GM18873 (cell line): ENCODE data around the gene KRIT1.
A peak's percentile ranks its signal among the peaks of the same experiment; 100 is the strongest.
"Not testable (repeated sequence)": the region's sequence is repeated elsewhere in the genome, so short reads cannot be mapped to it uniquely, and the experiment has no call there.

Source experiments
- ATAC-seq: cut with Tn5 transposase; IDR thresholded peaks from one replicate; pipeline ENCODE4 v1.9.1; 2021; ENCODE audit warnings: mild to moderate bottlenecking, moderate library complexity, moderate number of reproducible peaks; ENCODE audit not compliant: unreplicated experiment, low FRiP score

KRIT1 gene

GRCh38 chr7:92245487-92246359 lies at the start of gene KRIT1, which contains the start of gene ANKIB1:
Gene KRIT1 (minus strand): TSS chr7:92245914. CDS start chr7:92242135, 3,779 bp downstream.
Gene ANKIB1 (plus strand): TSS chr7:92245974. CDS start chr7:92294979, 49,005 bp downstream.
- peak; percentile 75 for ATAC-seq

- no peak for ATAC-seq
Observed at GRCh38 chr7:92295391-92295790, 49.7 kb upstream of the KRIT1 start.

GRCh38 chr7:92293896-92294590 lies 48.3 kb upstream of the KRIT1 start:
- no peak for ATAC-seq

DNA sequence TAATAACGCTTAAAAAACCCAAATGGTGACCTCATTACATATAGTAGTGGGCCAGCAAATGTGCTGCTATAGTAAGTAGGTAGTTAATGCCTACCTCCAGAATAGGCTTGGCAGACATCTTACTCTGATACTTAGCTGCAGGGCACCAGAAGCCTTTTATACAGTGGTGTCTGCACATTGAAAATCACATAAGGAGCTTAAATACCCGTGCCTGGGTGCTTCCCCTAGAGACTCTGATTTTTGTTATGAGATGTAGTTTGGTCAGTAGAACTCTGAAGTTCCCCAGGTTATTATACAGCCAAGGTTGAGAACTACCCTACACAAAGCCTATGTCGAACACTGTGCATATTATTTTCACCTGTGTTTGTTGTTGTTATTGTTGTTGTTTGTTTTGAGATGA lies 47.3 kb upstream of the KRIT1 start:
- ATAC-seq = no peak

DNA sequence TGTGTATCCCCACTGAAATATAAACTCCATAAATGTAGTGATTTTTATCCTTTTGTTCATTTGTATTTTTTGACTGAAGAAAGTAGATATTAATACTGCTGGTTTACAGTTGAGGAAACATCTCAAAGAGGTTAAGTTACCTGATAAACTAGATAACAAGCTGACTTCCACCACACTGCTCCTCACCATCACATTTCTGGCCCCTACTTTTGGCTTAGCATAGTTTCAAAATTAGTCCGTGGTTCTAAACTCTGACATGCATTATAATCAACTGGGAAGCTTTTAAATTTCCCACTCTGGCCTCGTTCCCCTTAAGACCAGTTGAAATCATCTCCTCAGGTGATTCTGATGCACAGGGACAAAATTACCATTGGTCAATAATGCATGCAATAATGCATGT lies 43.6 kb upstream of the KRIT1 start:
- no peak for ATAC-seq

GRCh38 chr7:92282930-92283329 lies 37.2 kb upstream of the KRIT1 start:
- no peak for ATAC-seq

DNA sequence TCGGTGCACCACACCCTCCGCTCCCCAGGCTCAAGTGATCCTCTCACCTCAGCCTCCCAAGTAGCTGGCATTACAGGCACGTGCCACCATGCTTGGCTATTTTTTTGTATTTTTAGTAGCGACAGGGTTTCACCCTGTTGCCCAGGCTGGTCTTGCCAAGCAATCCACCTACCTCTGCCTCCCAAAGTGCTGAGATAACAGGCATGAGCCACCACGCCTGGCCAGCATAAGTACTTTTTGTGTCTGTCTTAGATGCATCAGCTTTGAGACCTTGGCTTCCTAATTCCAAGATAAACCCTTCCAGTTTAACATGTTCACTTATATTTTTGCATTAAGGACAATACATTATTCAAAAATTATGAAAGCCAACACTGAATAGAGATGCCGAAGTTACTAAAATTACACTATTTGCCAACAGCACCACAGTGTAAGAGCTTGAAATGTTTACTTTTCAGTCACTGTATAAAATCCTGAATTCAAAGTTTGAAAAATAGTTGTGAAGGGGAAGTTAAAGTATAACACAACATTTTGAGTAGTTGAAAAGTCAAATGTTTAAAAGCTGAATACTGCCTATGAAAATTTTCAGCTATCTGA lies 36.6 kb upstream of the KRIT1 start:
- ATAC-seq = no peak

DNA sequence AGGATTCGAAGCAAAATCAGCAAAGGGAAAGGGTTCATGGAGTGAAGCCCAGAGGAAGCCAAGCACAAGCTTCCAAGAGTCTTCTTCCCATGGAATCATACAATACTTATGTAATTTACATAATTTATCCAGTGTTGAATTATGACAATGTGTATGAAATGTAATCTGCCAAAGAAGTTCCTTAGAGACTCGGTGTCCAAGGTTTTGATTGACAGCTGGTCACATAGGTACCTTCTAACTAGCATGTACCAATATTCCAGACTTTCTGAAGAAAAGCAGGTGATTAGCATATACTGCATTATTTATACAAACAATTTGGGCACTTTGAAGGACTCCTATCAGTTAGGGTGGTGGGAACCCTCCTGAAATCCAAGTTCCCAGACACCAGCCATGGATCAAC lies 35.3 kb upstream of the KRIT1 start:
- no peak for ATAC-seq

DNA sequence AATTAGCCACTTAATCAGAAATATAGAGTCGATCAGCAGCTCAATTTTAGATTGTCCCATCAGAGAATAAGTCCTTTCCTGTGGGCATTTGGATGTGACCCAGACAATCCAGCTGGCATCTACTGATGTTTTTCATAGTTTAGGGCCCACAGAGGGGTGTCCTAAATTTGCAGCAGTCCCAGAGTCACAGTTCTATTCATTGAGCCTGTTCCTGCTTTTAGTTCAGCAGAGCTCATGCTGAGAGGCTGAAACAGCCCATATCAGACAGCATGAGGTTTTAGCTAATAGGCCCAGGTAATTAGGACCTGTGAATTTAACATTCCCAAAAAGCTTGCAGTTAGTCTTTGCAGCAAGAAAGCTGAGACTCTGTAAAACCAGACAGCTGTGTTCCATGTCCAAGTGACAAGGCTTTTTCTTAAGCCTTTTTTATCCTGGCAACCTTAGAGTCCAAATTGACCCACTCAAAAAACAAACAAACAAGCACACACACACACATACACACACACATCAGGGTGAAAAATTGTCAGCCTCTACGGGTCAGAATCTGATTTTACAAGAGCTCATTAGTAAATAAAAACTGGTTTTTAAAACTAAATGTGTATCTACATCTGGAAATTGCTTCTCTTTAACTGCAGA lies 33.8 kb upstream of the KRIT1 start:
- ATAC-seq = no peak

GRCh38 chr7:92276460-92276864 lies 30.7 kb upstream of the KRIT1 start:
- peak; percentile 73 for ATAC-seq

- no peak for ATAC-seq
Observed at GRCh38 chr7:92275327-92275726, 29.6 kb upstream of the KRIT1 start.

DNA sequence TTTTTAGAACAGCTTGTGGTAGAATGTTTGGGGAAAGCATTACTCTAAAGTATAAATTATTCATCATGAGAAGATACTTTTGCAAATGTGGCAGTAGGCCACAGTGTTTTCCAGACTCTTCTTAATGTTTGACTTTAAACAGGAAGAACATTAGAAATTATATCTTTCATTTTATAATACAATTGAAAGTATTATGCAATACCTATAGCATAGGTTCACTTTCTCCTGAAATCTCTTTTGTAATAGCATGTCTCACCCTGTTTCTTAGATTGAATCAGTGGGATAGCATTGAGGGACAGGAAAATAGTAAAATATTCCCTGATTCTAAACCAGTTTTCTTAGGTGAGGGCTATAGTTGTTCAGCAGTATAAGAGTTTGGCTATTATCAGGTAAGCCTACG lies 23.2 kb upstream of the KRIT1 start:
- no peak for ATAC-seq

- ATAC-seq = no peak
Observed at GRCh38 chr7:92266415-92267241, 20.9 kb upstream of the KRIT1 start.

DNA sequence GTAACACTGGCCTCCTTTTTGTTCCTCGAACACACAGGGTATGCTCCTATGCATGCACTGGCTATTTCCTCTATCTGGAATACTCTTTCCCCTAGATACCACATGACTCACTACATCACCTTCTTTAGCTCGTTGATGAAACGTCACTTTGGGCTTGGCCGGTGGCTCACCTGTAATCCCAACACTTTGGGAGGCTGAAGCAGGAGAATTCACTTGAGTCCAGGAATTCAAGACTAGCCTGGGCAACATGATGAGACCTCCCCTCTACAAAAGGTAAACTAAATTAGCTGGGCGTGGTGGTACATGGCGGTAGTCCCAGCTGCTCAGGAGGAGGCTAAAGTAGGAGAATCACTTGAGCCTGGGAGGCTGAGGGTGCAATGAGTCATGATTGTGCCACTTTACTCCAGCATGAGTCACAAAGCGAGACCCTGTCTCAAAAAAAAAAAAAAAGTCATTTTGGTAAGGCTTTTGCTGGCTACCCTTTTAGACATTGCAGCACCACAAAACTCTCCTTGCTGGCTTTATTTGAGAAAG lies 14.6 kb upstream of the KRIT1 start:
- no peak for ATAC-seq

DNA sequence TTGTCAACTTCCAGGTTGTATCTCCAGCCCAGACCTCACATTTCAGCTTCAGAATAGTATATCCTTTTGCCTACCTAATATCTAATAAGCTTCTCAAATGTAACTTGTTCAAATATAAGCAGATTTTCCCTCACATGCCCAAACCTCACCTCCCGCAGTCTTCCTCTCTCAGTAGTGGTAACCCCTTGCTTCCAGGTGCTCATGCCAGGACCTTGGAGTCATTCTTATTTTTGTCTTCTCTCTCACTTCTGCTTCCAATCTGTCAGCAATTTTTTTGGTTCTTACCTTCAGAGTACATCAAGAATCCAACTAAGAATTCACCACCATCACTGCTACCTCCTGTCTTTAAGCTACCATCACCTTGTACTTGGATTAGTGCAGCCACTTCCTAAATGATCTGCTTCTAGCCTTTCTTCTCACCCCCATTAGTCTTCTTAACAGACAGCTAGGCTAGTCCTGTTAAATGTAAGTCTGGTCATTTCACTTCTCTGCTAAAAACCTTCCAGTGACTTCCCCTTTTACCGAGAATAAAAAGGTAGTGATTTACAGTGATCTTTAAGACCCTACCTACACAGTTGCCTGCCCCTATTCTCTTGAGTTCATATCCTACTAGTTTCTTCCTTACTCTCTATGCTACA lies 14.0 kb upstream of the KRIT1 start:
- ATAC-seq = no peak

- no peak for ATAC-seq
Observed at GRCh38 chr7:92259062-92259461, 13.3 kb upstream of the KRIT1 start.

GRCh38 chr7:92255308-92255707 lies 9.6 kb upstream of the KRIT1 start:
- ATAC-seq = no peak

DNA sequence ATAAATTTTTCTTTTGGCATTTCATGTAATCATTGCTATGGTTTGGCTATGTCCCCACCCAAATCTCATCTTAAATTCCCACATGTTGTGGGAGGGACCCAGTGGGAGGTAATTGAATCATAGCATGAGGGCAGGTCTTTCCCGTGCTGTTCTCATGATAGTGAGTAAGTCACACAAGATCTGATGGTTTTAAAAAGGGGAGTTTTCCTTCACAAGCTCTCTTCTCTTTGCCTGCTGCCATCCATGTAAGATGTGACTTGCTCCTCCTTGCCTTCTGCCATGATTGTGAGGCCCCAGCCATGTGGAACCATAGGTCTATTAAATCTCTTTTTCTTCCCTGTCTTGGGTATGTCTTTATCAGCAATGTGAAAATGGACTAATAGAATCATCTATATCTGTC lies 9.1 kb upstream of the KRIT1 start:
- ATAC-seq = not testable (repeated sequence)

DNA sequence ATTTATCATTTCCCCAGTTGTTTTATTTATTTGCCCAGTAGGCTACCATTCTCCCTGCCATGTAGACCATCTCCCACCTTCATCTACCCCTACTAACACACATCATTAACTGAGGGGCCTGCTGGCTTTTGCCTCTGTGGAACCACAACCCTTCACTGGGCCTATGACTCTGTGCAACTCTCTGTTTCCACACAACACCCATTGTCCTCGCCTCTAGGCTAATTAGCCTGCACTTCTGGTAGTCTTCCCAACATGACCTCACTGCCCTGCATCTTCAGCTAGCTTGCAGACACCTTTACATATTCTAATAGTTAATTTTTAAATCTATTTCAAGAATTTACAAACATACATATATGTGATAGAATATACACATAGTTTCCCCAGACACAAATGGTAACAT lies 7.5 kb upstream of the KRIT1 start:
- no peak for ATAC-seq
